Measurements from ENCODE around the gene GLO1.

GLO1 gene

GRCh38 chr6:38658418-38659167, 44.4 kb downstream of the GLO1 start:
- no peak for DNase-seq

- DNase-seq, result no peak
Observed at GRCh38 chr6:38656896-38657295, 46.0 kb downstream of the GLO1 start.

- no peak for DNase-seq
Observed at GRCh38 chr6:38654263-38654662, 48.7 kb downstream of the GLO1 start.

GRCh38 chr6:38651121-38651784, 51.7 kb downstream of the GLO1 start:
- no peak for DNase-seq

- no peak for DNase-seq
Observed at GRCh38 chr6:38650207-38650752, 52.7 kb downstream of the GLO1 start.

- DNase-seq, result no peak
Observed at GRCh38 chr6:38649744-38650143, 53.2 kb downstream of the GLO1 start.

- no peak for DNase-seq
Observed at GRCh38 chr6:38648629-38649028, 54.3 kb downstream of the GLO1 start.

GRCh38 chr6:38646166-38646878, 56.6 kb downstream of the GLO1 start:
- DNase-seq, result no peak

- DNase-seq, result no peak
Observed at GRCh38 chr6:38644951-38645350, 58.0 kb downstream of the GLO1 start.

GRCh38 chr6:38640216-38640909, 62.6 kb downstream of the GLO1 start:
- peak in 3 of 4 experiments; percentile 1 to 80 (median 5) for DNase-seq

- DNase-seq, result peak; percentile 89 to 96 (median 93)
Observed at GRCh38 chr6:38639498-38640215, 63.3 kb downstream of the GLO1 start, which contains the start of gene BTBD9. TSS of gene BTBD9 (minus strand) at chr6:38639929.

- DNase-seq, result peak; percentile 23 to 39 (median 35)
Observed at GRCh38 chr6:38638941-38639497, 63.9 kb downstream of the GLO1 start.

- no peak for DNase-seq
Observed at GRCh38 chr6:38637756-38638155, 65.2 kb downstream of the GLO1 start.

GRCh38 chr6:38636027-38636426, 66.9 kb downstream of the GLO1 start:
- no peak for DNase-seq

- DNase-seq, result no peak
Observed at GRCh38 chr6:38634518-38634917, 68.4 kb downstream of the GLO1 start.

- DNase-seq, result no peak
Observed at GRCh38 chr6:38632490-38632889, 70.5 kb downstream of the GLO1 start.

GRCh38 chr6:38631186-38631783, 71.7 kb downstream of the GLO1 start:
- DNase-seq, result peak in 2 of 4 experiments; percentile 2 to 8
